ENCODE measurements around the gene B3GNT2.

- TF ChIP-seq CTCF (IDR thresholded peaks at IDR 0.05) (no peak), EP300 (IDR thresholded peaks at IDR 0.05; ENCODE audit: low read depth) (no peak), POLR2A (IDR thresholded peaks at IDR 0.05) (no peak), POLR2AphosphoS5 (IDR thresholded peaks at IDR 0.05) (no peak)
Observed at GRCh38 chr2:62197925-62198633, 2.2 kb downstream of the B3GNT2 start.
